ENCODE data around the gene FAM240A.

DNA sequence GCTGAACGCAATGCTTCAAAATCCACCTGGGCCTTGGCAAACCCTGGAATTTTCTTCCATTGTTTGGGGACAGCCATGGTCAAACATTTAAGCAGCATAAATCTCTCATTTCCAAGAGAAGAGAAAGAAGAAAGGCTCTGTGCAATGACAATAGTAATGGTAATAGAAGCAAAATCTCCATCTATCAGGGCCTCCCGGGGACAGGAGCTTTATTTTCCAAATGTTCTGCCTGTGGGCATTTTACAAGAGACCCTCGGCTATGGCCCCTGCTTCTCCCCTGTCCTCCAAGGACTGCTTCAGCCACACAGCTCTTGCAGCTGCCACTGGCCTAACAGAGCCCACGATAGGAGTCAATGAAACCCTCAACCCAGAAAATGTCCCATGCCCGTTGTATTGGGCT, 12.7 kb upstream of the FAM240A start:
- TF ChIP-seq, protein P1, sequence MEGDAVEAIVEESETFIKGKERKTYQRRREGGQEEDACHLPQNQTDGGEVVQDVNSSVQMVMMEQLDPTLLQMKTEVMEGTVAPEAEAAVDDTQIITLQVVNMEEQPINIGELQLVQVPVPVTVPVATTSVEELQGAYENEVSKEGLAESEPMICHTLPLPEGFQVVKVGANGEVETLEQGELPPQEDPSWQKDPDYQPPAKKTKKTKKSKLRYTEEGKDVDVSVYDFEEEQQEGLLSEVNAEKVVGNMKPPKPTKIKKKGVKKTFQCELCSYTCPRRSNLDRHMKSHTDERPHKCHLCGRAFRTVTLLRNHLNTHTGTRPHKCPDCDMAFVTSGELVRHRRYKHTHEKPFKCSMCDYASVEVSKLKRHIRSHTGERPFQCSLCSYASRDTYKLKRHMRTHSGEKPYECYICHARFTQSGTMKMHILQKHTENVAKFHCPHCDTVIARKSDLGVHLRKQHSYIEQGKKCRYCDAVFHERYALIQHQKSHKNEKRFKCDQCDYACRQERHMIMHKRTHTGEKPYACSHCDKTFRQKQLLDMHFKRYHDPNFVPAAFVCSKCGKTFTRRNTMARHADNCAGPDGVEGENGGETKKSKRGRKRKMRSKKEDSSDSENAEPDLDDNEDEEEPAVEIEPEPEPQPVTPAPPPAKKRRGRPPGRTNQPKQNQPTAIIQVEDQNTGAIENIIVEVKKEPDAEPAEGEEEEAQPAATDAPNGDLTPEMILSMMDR (IDR thresholded peaks at IDR 0.05 in 4 of 5, conservative IDR thresholded peaks at IDR 0.05 in 1 of 5) = no peak
- TF ChIP-seq POLR2A (IDR thresholded peaks at IDR 0.05) = no peak

Data from gastrocnemius medialis (tissue), 4 donors.